ENCODE measurements around the gene ASCL3. TPM values are rescaled to one million over a fixed set of nuclear protein-coding genes. Genes with fewer than 3 reads are reported as not detected.
"Not testable (repeated sequence)": the region's sequence is repeated elsewhere in the genome, so short reads cannot be mapped to it uniquely, and the experiment has no call there.

ASCL3 gene
- total RNA-seq, 4 donors from 2014 or later: not detected

GRCh38 chr11:8985462-8985861 lies 42.6 kb upstream of the ASCL3 start:
- Histone ChIP-seq H3K4me3 (no peak overlapping the region), H3K4me1 (no peaks in the 10 kb centered on the region), H3K36me3 (no peaks in the 10 kb centered on the region), H3K27ac (replicated peaks in 1 of 4) (no peak overlapping the region), H3K9me3 (no peaks in the 10 kb centered on the region), H3K27me3 (no peaks in the 10 kb centered on the region)
- intact Hi-C loops (cut with DNase I): no loop called here
- TF ChIP-seq, protein P1, sequence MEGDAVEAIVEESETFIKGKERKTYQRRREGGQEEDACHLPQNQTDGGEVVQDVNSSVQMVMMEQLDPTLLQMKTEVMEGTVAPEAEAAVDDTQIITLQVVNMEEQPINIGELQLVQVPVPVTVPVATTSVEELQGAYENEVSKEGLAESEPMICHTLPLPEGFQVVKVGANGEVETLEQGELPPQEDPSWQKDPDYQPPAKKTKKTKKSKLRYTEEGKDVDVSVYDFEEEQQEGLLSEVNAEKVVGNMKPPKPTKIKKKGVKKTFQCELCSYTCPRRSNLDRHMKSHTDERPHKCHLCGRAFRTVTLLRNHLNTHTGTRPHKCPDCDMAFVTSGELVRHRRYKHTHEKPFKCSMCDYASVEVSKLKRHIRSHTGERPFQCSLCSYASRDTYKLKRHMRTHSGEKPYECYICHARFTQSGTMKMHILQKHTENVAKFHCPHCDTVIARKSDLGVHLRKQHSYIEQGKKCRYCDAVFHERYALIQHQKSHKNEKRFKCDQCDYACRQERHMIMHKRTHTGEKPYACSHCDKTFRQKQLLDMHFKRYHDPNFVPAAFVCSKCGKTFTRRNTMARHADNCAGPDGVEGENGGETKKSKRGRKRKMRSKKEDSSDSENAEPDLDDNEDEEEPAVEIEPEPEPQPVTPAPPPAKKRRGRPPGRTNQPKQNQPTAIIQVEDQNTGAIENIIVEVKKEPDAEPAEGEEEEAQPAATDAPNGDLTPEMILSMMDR (IDR thresholded peaks at IDR 0.05): no peak
- TF ChIP-seq EP300 (IDR thresholded peaks at IDR 0.05): no peak
- no peak for TF ChIP-seq POLR2AphosphoS5 (IDR thresholded peaks at IDR 0.05)
- TF ChIP-seq POLR2A (IDR thresholded peaks at IDR 0.05; ENCODE audit: low read depth): no peak
- no peak for DNase-seq (ENCODE audit: extremely low spot score)
- 93% methylated on average over 5 of the region's 5 CpGs for WGBS

GRCh38 chr11:8983552-8983951 lies 40.7 kb upstream of the ASCL3 start:
- no peak overlapping the region for H3K4me3 ChIP-seq
- WGBS: 86% methylated on average over 2 of the region's 2 CpGs
- H3K27ac ChIP-seq (replicated peaks in 1 of 4): no peak overlapping the region
- no peaks in the 10 kb centered on the region for H3K9me3 ChIP-seq
- intact Hi-C loops (cut with DNase I): no loop called here
- no peaks in the 10 kb centered on the region for H3K27me3 ChIP-seq
- no peak for DNase-seq (ENCODE audit: extremely low spot score)
- H3K4me1 ChIP-seq: no peaks in the 10 kb centered on the region
- H3K36me3 ChIP-seq: no peaks in the 10 kb centered on the region
- TF ChIP-seq, protein P1 (IDR thresholded peaks at IDR 0.05): no peak
- no peak for TF ChIP-seq EP300 (IDR thresholded peaks at IDR 0.05)
- no peak for TF ChIP-seq POLR2AphosphoS5 (IDR thresholded peaks at IDR 0.05)
- TF ChIP-seq POLR2A (IDR thresholded peaks at IDR 0.05; ENCODE audit: low read depth): no peak

DNA sequence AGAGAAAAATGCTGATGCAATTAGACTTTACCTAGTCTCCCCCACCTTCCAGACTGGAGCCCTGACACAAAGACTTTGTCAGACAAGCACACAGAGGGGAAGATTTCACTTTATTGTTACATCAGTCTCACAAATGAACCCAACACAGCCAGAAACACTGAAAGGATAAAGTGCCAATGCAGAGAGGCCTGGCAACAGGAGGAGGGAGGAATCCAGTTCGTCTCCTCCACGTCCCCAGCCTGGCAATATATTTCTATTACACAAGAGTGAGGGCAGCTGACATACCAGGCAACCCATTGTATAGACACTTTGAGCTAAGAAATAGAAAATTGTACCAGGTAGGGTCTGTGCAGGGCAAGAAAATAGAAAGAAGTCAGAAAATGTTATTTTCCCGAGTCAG lies 37.7 kb upstream of the ASCL3 start:
- no peak overlapping the region for H3K27ac ChIP-seq (replicated peaks in 1 of 4)
- WGBS: 71% methylated on average over 3 of the region's 3 CpGs
- no peak for DNase-seq (ENCODE audit: extremely low spot score)
- no peak overlapping the region for H3K4me3 ChIP-seq
- TF ChIP-seq POLR2A (IDR thresholded peaks at IDR 0.05; ENCODE audit: low read depth) (no peak), EP300 (IDR thresholded peaks at IDR 0.05) (no peak), POLR2AphosphoS5 (IDR thresholded peaks at IDR 0.05) (no peak)
- TF ChIP-seq, protein P1 (IDR thresholded peaks at IDR 0.05): no peak
- no peaks in the 10 kb centered on the region for H3K9me3 ChIP-seq
- no peaks in the 10 kb centered on the region for H3K4me1 ChIP-seq
- intact Hi-C loops (cut with DNase I): no loop called here
- H3K36me3 ChIP-seq: no peaks in the 10 kb centered on the region
- no peaks in the 10 kb centered on the region for H3K27me3 ChIP-seq

DNA sequence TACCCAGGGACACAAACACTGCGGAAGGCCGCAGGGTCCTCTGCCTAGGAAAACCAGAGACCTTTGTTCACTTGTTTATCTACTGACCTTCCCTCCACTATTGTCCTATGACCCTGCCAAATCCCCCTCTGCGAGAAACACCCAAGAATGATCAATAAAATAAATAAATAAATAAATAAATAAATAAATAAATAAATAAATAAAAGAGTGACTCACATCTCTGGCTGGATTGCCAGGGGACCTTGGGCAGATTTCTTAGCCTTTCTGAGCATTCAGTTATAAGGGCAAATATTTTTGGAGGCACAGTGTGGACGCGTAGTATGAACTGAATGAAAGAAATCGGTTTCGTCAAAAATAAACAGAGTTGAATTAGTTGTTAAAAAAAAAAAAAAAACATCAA lies 36.5 kb upstream of the ASCL3 start:
- DNase-seq (ENCODE audit: extremely low spot score); H3K36me3 ChIP-seq; H3K27ac ChIP-seq (replicated peaks in 1 of 4); H3K9me3 ChIP-seq; intact Hi-C loops (cut with DNase I); H3K4me3 ChIP-seq; H3K27me3 ChIP-seq; H3K4me1 ChIP-seq: not testable (repeated sequence)
- 94% methylated on average over 5 of the region's 7 CpGs for WGBS

- H3K27me3 ChIP-seq: no peaks in the 10 kb centered on the region
- 63% methylated on average over 3 of the region's 3 CpGs for WGBS
These were observed 30.3 kb upstream of the ASCL3 start for GRCh38 chr11:8973121-8973520.

More at GRCh38 chr11:8973121-8973520, 30.3 kb upstream of the ASCL3 start:
- intact Hi-C loops (cut with DNase I): no loop called here
- H3K27ac ChIP-seq (replicated peaks in 1 of 4): no peak overlapping the region
- no peak for DNase-seq (ENCODE audit: extremely low spot score)
- no peaks in the 10 kb centered on the region for H3K4me1 ChIP-seq
- H3K4me3 ChIP-seq: no peak overlapping the region
- no peaks in the 10 kb centered on the region for H3K9me3 ChIP-seq
- peaks cover 0 to 4% (median 0%) of the 10 kb centered on the region in 4 donors for H3K36me3 ChIP-seq
- no peak for TF ChIP-seq POLR2AphosphoS5 (IDR thresholded peaks at IDR 0.05)
- TF ChIP-seq, protein P1 (IDR thresholded peaks at IDR 0.05): no peak
- TF ChIP-seq POLR2A (IDR thresholded peaks at IDR 0.05; ENCODE audit: low read depth): no peak
- no peak for TF ChIP-seq EP300 (IDR thresholded peaks at IDR 0.05)

All from esophagus muscularis mucosa (tissue), 4 donors.